ENCODE data around the gene MED26. TPM values are rescaled to one million over a fixed set of nuclear protein-coding genes. Genes with fewer than 3 reads are reported as not detected.
"Not testable (repeated sequence)": the region's sequence is repeated elsewhere in the genome, so short reads cannot be mapped to it uniquely, and the experiment has no call there.

The MED26 gene
- total RNA-seq, 4 donors from 2014 or later = 5.4 to 13.9 (median 8.9) TPM

DNA sequence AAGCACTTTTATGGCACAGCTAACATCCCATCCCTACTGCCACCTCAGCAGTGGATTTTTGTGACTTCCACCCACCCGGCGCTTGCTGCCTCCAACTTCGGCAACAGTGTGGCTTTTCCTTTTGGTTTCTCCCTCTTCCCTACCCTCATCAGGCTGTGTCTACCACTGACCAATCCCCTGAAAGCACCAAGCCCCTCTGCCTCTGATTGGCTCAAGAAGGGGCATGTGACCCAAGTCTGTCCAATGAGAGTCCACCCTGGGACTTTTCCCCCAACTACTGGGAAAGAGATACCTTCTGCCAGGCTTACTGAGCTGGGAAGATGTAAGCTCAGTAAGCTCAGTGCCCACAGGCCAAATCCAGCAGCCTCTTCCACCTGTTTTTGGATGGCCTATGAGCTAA, 26.1 kb upstream of the MED26 start:
- Histone ChIP-seq H3K27ac (no peak overlapping the region), H3K4me1 (peaks cover 0 to 19% (median 0%) of the 10 kb centered on the region in 4 donors), H3K27me3 (no peaks in the 10 kb centered on the region), H3K9me3 (no peaks in the 10 kb centered on the region), H3K36me3 (peaks cover 0 to 95% (median 0%) of the 10 kb centered on the region in 3 donors), H3K4me3 (no peak overlapping the region)
- DNase-seq = no peak
- TF ChIP-seq, protein P1, sequence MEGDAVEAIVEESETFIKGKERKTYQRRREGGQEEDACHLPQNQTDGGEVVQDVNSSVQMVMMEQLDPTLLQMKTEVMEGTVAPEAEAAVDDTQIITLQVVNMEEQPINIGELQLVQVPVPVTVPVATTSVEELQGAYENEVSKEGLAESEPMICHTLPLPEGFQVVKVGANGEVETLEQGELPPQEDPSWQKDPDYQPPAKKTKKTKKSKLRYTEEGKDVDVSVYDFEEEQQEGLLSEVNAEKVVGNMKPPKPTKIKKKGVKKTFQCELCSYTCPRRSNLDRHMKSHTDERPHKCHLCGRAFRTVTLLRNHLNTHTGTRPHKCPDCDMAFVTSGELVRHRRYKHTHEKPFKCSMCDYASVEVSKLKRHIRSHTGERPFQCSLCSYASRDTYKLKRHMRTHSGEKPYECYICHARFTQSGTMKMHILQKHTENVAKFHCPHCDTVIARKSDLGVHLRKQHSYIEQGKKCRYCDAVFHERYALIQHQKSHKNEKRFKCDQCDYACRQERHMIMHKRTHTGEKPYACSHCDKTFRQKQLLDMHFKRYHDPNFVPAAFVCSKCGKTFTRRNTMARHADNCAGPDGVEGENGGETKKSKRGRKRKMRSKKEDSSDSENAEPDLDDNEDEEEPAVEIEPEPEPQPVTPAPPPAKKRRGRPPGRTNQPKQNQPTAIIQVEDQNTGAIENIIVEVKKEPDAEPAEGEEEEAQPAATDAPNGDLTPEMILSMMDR (IDR thresholded peaks at IDR 0.05) = no peak
- no peak for TF ChIP-seq POLR2A (IDR thresholded peaks at IDR 0.05)

DNA sequence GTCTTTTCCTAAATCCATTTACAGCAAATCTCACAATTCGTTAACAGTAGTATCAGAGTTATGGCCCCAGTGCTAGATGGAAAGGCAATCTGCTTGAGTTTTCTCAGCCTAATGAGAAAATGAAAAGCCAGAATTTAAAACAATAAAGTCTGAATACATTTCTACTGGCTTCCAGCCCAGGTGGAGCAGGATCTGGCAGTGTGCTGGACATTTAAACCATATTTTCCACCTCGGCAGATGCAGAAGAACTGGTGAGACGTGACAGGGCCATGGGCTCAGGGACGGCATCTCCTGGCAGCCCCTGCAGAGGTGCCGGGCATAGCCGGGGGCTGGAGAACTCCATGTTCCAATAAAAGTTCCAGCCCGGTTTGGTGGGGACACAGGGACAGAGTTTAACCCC, 24.9 kb upstream of the MED26 start:
- no peak for TF ChIP-seq POLR2A (IDR thresholded peaks at IDR 0.05)
- TF ChIP-seq, protein P1 (IDR thresholded peaks at IDR 0.05) = no peak
- Histone ChIP-seq H3K27ac (no peak overlapping the region), H3K4me3 (no peak overlapping the region), H3K27me3 (no peaks in the 10 kb centered on the region), H3K9me3 (no peaks in the 10 kb centered on the region), H3K4me1 (peaks cover 0 to 6% (median 0%) of the 10 kb centered on the region in 4 donors), H3K36me3 (peaks cover 0 to 88% (median 0%) of the 10 kb centered on the region in 3 donors)
- no peak for DNase-seq

DNA sequence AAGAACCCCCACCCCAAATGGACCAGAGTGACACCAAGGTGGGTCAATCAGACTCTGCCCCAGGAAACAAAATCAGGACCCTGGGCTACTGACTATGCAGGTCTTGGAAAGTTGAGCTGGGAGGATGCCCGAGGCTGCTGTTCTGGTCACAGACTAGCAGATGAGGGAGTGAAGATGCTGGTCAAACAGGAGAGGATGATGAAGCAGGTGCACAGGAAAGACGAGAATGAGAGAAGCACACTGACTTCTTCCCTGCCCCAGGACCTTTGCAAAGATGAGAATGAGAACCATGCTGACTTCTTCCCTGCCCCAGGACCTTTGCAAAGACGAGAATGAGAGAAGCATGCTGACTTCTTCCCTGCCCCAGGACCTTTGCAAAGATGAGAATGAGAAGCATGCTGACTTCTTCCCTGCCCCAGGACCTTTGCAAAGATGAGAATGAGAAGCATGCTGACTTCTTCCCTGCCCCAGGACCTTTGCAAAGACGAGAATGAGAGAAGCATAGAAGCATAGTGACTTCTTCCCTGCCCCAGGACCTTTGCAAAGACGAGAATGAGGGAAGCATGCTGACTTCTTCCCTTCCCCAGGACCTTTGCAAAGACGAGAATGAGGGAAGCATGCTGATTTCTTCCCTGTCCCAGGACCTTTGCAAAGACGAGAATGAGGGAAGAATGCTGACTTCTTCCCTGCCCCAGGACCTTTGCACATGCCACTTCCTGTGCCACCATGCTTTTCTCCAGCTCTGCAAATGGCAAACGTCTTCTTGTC, 23.6 kb upstream of the MED26 start:
- H3K4me3 ChIP-seq, H3K9me3 ChIP-seq, H3K4me1 ChIP-seq, H3K27me3 ChIP-seq, H3K27ac ChIP-seq, DNase-seq: not testable (repeated sequence)
- peaks cover 0 to 89% (median 0%) of the 10 kb centered on the region in 3 donors for H3K36me3 ChIP-seq

DNA sequence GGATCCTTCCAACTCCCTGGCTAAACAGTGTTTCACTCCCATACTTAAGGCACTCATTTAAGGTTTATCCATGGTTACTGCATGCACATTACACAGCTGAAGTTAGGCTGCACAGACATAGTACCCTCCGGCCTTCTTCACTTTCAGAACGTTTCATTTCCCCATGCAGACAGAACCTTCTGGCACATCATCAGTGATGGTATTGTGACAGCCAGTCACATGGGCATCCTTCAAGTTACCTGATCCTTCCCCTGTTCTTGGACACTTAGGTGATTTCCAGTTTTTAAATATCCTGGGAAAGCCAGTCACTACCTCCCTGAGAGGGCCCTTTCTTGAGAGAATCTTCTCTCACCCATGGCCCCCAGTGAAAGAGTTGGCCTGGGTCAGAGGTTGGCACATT, 22.8 kb upstream of the MED26 start:
- Histone ChIP-seq H3K27me3 (no peaks in the 10 kb centered on the region), H3K9me3 (no peaks in the 10 kb centered on the region), H3K36me3 (peaks cover 0 to 89% (median 0%) of the 10 kb centered on the region in 3 donors), H3K27ac (no peak overlapping the region), H3K4me3 (no peak overlapping the region), H3K4me1 (peaks cover 0 to 2% (median 0%) of the 10 kb centered on the region in 4 donors)
- TF ChIP-seq POLR2A (IDR thresholded peaks at IDR 0.05) = no peak
- TF ChIP-seq, protein P1 (IDR thresholded peaks at IDR 0.05) = no peak
- DNase-seq = no peak

DNA sequence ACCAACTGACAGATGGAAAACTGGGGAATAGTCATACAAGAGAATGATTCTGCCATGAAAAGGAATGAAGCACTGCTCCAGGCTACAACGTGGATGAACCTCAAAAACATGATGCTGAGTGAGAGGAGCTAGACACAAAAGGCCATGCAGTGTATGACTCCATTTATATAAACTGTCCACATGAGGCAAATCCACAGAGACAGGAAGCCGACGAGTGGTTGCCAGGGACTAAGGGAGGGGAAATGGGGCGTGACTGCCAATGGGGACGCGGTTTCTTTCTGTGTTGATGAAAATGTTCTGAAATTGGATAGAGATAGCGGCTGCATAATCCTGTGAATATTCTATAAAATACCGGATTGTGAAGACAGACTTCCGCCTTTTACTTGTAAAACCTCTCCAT, 21.7 kb upstream of the MED26 start:
- Histone ChIP-seq H3K9me3 (no peaks in the 10 kb centered on the region), H3K4me1 (peaks cover 0 to 2% (median 0%) of the 10 kb centered on the region in 4 donors), H3K27me3 (no peaks in the 10 kb centered on the region), H3K36me3 (peaks cover 0 to 89% (median 0%) of the 10 kb centered on the region in 3 donors), H3K4me3 (no peak overlapping the region), H3K27ac (no peak overlapping the region)
- TF ChIP-seq POLR2A (IDR thresholded peaks at IDR 0.05) = no peak
- TF ChIP-seq, protein P1 (IDR thresholded peaks at IDR 0.05) = no peak
- no peak for DNase-seq

DNA sequence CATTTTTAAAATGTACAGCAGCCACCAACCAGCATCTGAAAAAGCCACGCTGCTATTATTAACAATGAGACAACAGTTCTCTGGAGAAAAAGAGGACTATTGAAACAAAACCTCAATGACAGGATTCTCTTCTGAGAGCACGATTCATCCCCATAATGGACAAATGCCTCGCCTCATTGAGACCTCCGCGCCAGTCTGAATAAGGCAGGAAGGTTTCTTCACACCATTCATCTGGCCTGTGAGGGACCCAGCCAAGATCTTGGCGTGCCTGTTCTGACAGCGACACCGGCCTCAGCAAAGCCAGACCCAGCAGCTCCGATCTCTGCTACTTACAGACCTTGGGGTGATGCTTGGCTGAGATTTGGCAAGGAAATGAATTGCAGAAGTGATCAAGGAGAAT, 17.1 kb upstream of the MED26 start:
- Histone ChIP-seq H3K4me1 (peaks cover 0 to 2% (median 0%) of the 10 kb centered on the region in 4 donors), H3K9me3 (no peaks in the 10 kb centered on the region), H3K27me3 (no peaks in the 10 kb centered on the region), H3K4me3 (no peak overlapping the region), H3K36me3 (peaks cover 0 to 87% (median 0%) of the 10 kb centered on the region in 3 donors), H3K27ac (no peak overlapping the region)
- DNase-seq = no peak
- no peak for TF ChIP-seq POLR2A (IDR thresholded peaks at IDR 0.05)
- TF ChIP-seq, protein P1 (IDR thresholded peaks at IDR 0.05) = no peak
